ENCODE measurements around the gene SNX21. TPM values are rescaled to one million over a fixed set of nuclear protein-coding genes. Genes with fewer than 3 reads are reported as not detected.
"Not testable (repeated sequence)": the region's sequence is repeated elsewhere in the genome, so short reads cannot be mapped to it uniquely, and the experiment has no call there.

Gene SNX21
- polyA plus RNA-seq, 2 of the 4 experiments (the other 2 are of a cell fraction) = 4.0 to 7.0 TPM

DNA sequence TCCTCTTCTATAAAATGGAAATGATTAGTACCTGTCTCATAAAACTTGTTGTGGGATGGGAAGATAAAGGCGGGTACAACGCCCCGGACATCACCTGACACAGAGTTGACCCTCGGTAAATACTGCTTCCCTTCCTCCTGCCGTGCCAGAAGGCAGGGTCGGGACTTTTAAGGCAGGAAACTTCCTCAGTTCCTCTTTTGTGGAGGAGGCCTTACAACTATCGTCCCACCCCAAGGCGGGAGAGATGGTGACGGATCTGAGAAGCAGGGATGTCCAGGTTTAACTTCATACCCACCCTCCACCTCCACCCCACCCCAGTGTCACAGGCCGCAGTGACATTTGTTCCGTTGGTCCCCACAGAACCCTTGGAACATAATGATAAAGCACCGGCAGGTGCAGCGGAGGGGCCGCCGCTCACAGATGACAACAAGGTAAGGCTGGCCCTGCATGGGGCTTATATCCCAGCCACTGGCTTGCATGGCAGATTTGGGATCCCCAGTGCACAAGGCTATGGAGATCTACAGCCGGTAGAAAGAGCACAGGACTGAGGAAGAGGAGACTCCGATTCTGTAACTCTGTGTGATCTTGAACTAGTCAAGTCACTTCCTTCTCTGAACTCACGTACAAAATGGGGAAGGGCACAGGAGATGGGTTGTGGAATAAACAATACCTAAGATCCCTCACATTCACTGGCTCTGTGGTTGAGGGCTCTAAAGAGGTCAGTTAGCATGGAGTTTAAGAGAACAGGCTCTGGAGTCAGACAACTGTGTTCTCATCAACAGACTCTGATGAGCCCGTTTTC lies 41.1 kb upstream of the SNX21 start (continued):
- no peak for TF ChIP-seq ATOH8 (CRISPR knock-in tag; IDR thresholded peaks at IDR 0.05; ENCODE audit: low read depth)
- no peak for TF ChIP-seq ESRRA (IDR thresholded peaks at IDR 0.05; ENCODE audit: borderline replicate concordance, low read length)
- TF ChIP-seq, protein P1, sequence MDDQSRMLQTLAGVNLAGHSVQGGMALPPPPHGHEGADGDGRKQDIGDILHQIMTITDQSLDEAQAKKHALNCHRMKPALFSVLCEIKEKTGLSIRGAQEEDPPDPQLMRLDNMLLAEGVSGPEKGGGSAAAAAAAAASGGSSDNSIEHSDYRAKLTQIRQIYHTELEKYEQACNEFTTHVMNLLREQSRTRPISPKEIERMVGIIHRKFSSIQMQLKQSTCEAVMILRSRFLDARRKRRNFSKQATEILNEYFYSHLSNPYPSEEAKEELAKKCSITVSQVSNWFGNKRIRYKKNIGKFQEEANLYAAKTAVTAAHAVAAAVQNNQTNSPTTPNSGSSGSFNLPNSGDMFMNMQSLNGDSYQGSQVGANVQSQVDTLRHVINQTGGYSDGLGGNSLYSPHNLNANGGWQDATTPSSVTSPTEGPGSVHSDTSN (IDR thresholded peaks at IDR 0.05) = no peak
- TF ChIP-seq, protein P2, sequence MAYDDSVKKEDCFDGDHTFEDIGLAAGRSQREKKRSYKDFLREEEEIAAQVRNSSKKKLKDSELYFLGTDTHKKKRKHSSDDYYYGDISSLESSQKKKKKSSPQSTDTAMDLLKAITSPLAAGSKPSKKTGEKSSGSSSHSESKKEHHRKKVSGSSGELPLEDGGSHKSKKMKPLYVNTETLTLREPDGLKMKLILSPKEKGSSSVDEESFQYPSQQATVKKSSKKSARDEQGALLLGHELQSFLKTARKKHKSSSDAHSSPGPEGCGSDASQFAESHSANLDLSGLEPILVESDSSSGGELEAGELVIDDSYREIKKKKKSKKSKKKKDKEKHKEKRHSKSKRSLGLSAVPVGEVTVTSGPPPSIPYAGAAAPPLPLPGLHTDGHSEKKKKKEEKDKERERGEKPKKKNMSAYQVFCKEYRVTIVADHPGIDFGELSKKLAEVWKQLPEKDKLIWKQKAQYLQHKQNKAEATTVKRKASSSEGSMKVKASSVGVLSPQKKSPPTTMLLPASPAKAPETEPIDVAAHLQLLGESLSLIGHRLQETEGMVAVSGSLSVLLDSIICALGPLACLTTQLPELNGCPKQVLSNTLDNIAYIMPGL (CRISPR knock-in tag; IDR thresholded peaks at IDR 0.05; ENCODE audit: borderline replicate concordance) = no peak
- TF ChIP-seq ZSCAN20 (CRISPR knock-in tag; IDR thresholded peaks at IDR 0.05) = no peak
- TF ChIP-seq, protein P3, sequence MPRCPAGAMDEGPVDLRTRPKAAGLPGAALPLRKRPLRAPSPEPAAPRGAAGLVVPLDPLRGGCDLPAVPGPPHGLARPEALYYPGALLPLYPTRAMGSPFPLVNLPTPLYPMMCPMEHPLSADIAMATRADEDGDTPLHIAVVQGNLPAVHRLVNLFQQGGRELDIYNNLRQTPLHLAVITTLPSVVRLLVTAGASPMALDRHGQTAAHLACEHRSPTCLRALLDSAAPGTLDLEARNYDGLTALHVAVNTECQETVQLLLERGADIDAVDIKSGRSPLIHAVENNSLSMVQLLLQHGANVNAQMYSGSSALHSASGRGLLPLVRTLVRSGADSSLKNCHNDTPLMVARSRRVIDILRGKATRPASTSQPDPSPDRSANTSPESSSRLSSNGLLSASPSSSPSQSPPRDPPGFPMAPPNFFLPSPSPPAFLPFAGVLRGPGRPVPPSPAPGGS (IDR thresholded peaks at IDR 0.05) = no peak
- no peak for TF ChIP-seq RNF2 (IDR thresholded peaks at IDR 0.05; ENCODE audit: borderline replicate concordance, low read depth)
- TF ChIP-seq E2F6 (IDR thresholded peaks at IDR 0.05; ENCODE audit: borderline replicate concordance, low read depth) = no peak
- no peak for TF ChIP-seq MAX (IDR thresholded peaks at IDR 0.05)

GRCh38 chr20:45796337-45797065 lies 37.1 kb upstream of the SNX21 start:
- TF ChIP-seq JUN (IDR thresholded peaks at IDR 0.05) = no peak
- TF ChIP-seq ZSCAN20 (CRISPR knock-in tag; IDR thresholded peaks at IDR 0.05) = no peak
- TF ChIP-seq, protein P4, sequence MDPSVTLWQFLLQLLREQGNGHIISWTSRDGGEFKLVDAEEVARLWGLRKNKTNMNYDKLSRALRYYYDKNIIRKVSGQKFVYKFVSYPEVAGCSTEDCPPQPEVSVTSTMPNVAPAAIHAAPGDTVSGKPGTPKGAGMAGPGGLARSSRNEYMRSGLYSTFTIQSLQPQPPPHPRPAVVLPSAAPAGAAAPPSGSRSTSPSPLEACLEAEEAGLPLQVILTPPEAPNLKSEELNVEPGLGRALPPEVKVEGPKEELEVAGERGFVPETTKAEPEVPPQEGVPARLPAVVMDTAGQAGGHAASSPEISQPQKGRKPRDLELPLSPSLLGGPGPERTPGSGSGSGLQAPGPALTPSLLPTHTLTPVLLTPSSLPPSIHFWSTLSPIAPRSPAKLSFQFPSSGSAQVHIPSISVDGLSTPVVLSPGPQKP (IDR thresholded peaks at IDR 0.05; ENCODE audit: low read depth, low read length) = no peak
- TF ChIP-seq, protein P5, sequence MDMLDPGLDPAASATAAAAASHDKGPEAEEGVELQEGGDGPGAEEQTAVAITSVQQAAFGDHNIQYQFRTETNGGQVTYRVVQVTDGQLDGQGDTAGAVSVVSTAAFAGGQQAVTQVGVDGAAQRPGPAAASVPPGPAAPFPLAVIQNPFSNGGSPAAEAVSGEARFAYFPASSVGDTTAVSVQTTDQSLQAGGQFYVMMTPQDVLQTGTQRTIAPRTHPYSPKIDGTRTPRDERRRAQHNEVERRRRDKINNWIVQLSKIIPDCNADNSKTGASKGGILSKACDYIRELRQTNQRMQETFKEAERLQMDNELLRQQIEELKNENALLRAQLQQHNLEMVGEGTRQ (IDR thresholded peaks at IDR 0.05) = no peak
- no peak for TF ChIP-seq CBX2 (IDR thresholded peaks at IDR 0.05; ENCODE audit: borderline replicate concordance, low read depth)
- TF ChIP-seq CEBPB (IDR thresholded peaks at IDR 0.05) = no peak
- no peak for TF ChIP-seq NR3C1 (IDR thresholded peaks at IDR 0.05)
- ATAC-seq (no peak), DNase-seq (ENCODE audit: low read depth in 1 of 2, low spot score in 1 of 2) (no peak), FAIRE-seq (no peak)
- WGBS (ENCODE audit: missing lambda C conversion rate) = 95% methylated on average over 11 of the region's 11 CpGs
- Histone ChIP-seq H3K4me1 (0 out of 3 replicates have a peak, but pooled peaks cover 5% of the 10 kb centered on the region), H3K4me3 (no peak overlapping the region), H3K9me3 (no peaks in the 10 kb centered on the region), H3K4me2 (no peak overlapping the region), H3K27ac (no peak overlapping the region)
- CTCF ChIA-PET = interaction anchor here (0.6 to 1.7 kb wide), 6 partner anchors 10 to 994 kb away, joined by 3 to 5 read pairs (median 4); partner anchors contain the start of gene SYS1
- POLR2A ChIA-PET = no interaction called here

GRCh38 chr20:45797510-45797909 lies 36.1 kb upstream of the SNX21 start:
- DNase-seq (ENCODE audit: low read depth in 1 of 2, low spot score in 1 of 2); H3K9me3 ChIP-seq; H3K4me1 ChIP-seq; H3K4me3 ChIP-seq; CTCF ChIA-PET; H3K4me2 ChIP-seq; ATAC-seq; POLR2A ChIA-PET; FAIRE-seq; H3K27ac ChIP-seq: not testable (repeated sequence)
- no CpG with 5 or more reads among the region's 1 CpG for WGBS (ENCODE audit: missing lambda C conversion rate)

- H3K9me3 ChIP-seq; FAIRE-seq; H3K4me2 ChIP-seq; POLR2A ChIA-PET; H3K4me3 ChIP-seq; ATAC-seq; H3K27ac ChIP-seq; H3K4me1 ChIP-seq; DNase-seq (ENCODE audit: low read depth in 1 of 2, low spot score in 1 of 2): not testable (repeated sequence)
- CTCF ChIA-PET = interaction anchor here (1.2 to 4.2 kb wide), 9 partner anchors 12 to 172 kb away, joined by 4 to 48 read pairs (median 11); partner anchors contain the start of gene UBE2C
- 92% methylated on average over 3 of the region's 3 CpGs for WGBS (ENCODE audit: missing lambda C conversion rate)
Measured at GRCh38 chr20:45797955-45798354, 35.6 kb upstream of the SNX21 start.

All from A549 (cell line).